ENCODE measurements around the gene ABCB8. TPM values are rescaled to one million over a fixed set of nuclear protein-coding genes. Genes with fewer than 3 reads are reported as not detected.

ABCB8 gene
- total RNA-seq, 2 donors from 2014 or later = 35.9 to 37.2 TPM

GRCh38 chr7:150999497-151000230 lies 28.6 kb upstream of the ABCB8 start:
- H3K4me3 Mint-ChIP-seq = no peak overlapping the region
- DNase-seq = no peak
- Histone ChIP-seq H3K27me3 (ENCODE audit: control insufficient read depth, insufficient read depth, low read length, poor library complexity, severe bottlenecking) (no peaks in the 10 kb centered on the region), H3K36me3 (ENCODE audit: control insufficient read depth, insufficient read depth, low read length) (no peaks in the 10 kb centered on the region), H3K9ac (ENCODE audit: extremely low read depth, low read length, poor library complexity, severe bottlenecking) (no peak overlapping the region), H3K4me3 (ENCODE audit: low read length) (no peak overlapping the region), H3K27ac (ENCODE audit: low read depth, low read length) (no peak overlapping the region), H3K4me1 (ENCODE audit: control insufficient read depth, insufficient read depth, low read length) (peaks cover 2% of the 10 kb centered on the region), H3K9me3 (ENCODE audit: control insufficient read depth, low read length) (no peaks in the 10 kb centered on the region)
- TF ChIP-seq, protein P1, sequence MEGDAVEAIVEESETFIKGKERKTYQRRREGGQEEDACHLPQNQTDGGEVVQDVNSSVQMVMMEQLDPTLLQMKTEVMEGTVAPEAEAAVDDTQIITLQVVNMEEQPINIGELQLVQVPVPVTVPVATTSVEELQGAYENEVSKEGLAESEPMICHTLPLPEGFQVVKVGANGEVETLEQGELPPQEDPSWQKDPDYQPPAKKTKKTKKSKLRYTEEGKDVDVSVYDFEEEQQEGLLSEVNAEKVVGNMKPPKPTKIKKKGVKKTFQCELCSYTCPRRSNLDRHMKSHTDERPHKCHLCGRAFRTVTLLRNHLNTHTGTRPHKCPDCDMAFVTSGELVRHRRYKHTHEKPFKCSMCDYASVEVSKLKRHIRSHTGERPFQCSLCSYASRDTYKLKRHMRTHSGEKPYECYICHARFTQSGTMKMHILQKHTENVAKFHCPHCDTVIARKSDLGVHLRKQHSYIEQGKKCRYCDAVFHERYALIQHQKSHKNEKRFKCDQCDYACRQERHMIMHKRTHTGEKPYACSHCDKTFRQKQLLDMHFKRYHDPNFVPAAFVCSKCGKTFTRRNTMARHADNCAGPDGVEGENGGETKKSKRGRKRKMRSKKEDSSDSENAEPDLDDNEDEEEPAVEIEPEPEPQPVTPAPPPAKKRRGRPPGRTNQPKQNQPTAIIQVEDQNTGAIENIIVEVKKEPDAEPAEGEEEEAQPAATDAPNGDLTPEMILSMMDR (conservative IDR thresholded peaks at IDR 0.05) = no peak
- 88 to 100% methylated on average over 1 to 5 of the region's 5 CpGs for WGBS, 2 experiments (ENCODE audit: insufficient coverage in 1 of 2, insufficient read length in 1 of 2)
- H3K36me3 Mint-ChIP-seq (ENCODE audit: low read depth) = no peaks in the 10 kb centered on the region
- H3K27ac Mint-ChIP-seq = no peak overlapping the region
- peaks cover 3% of the 10 kb centered on the region for H3K27me3 Mint-ChIP-seq (ENCODE audit: insufficient read depth)
- no peaks in the 10 kb centered on the region for H3K4me1 Mint-ChIP-seq
- no peaks in the 10 kb centered on the region for H3K9me3 Mint-ChIP-seq

- TF ChIP-seq, protein P1 (conservative IDR thresholded peaks at IDR 0.05) = no peak
- no peaks in the 10 kb centered on the region for H3K27me3 ChIP-seq (ENCODE audit: control insufficient read depth, insufficient read depth, low read length, poor library complexity, severe bottlenecking)
- H3K9ac ChIP-seq (ENCODE audit: extremely low read depth, low read length, poor library complexity, severe bottlenecking) = no peak overlapping the region
- no peak overlapping the region for H3K27ac ChIP-seq (ENCODE audit: low read depth, low read length)
- H3K9me3 ChIP-seq (ENCODE audit: control insufficient read depth, low read length) = no peaks in the 10 kb centered on the region
- H3K36me3 ChIP-seq (ENCODE audit: control insufficient read depth, insufficient read depth, low read length) = no peaks in the 10 kb centered on the region
- no peaks in the 10 kb centered on the region for H3K4me1 ChIP-seq (ENCODE audit: control insufficient read depth, insufficient read depth, low read length)
- Mint-ChIP-seq H3K27me3 (ENCODE audit: insufficient read depth) (peaks cover 3% of the 10 kb centered on the region), H3K27ac (no peak overlapping the region), H3K9me3 (no peaks in the 10 kb centered on the region), H3K36me3 (ENCODE audit: low read depth) (no peaks in the 10 kb centered on the region), H3K4me3 (no peak overlapping the region), H3K4me1 (no peaks in the 10 kb centered on the region)
- no peak for DNase-seq
- 92 to 100% methylated on average over 3 to 13 of the region's 13 CpGs for WGBS, 2 experiments (ENCODE audit: insufficient coverage in 1 of 2, insufficient read length in 1 of 2)
- no peak overlapping the region for H3K4me3 ChIP-seq (ENCODE audit: low read length)
Measured at GRCh38 chr7:151000897-151001495, 27.3 kb upstream of the ABCB8 start.

DNA sequence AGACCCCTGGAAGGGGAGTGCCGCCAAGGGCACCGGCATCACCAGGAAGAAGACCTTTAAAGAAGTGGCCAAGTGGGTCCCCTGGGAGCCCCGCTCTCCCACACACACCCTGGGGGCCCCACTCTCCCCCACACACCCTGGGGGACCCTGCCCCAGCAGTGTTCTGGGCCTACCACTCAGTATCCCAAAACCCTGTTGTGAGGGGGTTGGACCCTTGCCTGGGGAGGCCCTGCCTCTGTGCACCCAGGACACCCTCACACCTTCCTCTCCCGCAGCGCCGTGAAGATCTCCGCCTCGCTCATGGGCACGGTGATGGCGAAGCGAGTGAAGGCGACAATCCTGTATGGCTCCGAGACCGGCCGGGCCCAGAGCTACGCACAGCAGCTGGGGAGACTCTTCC lies 26.7 kb upstream of the ABCB8 start:
- H3K4me3 ChIP-seq (ENCODE audit: low read length) = no peak overlapping the region
- TF ChIP-seq, protein P1 (conservative IDR thresholded peaks at IDR 0.05) = no peak
- no peak overlapping the region for H3K9ac ChIP-seq (ENCODE audit: extremely low read depth, low read length, poor library complexity, severe bottlenecking)
- 95 to 100% methylated on average over 15 to 16 of the region's 16 CpGs for WGBS, 2 experiments (ENCODE audit: insufficient coverage in 1 of 2, insufficient read length in 1 of 2)
- no peaks in the 10 kb centered on the region for H3K4me1 Mint-ChIP-seq
- no peaks in the 10 kb centered on the region for H3K36me3 ChIP-seq (ENCODE audit: control insufficient read depth, insufficient read depth, low read length)
- H3K36me3 Mint-ChIP-seq (ENCODE audit: low read depth) = no peaks in the 10 kb centered on the region
- no peaks in the 10 kb centered on the region for H3K4me1 ChIP-seq (ENCODE audit: control insufficient read depth, insufficient read depth, low read length)
- H3K27ac ChIP-seq (ENCODE audit: low read depth, low read length) = no peak overlapping the region
- no peaks in the 10 kb centered on the region for H3K9me3 Mint-ChIP-seq
- H3K27me3 ChIP-seq (ENCODE audit: control insufficient read depth, insufficient read depth, low read length, poor library complexity, severe bottlenecking) = no peaks in the 10 kb centered on the region
- H3K27me3 Mint-ChIP-seq (ENCODE audit: insufficient read depth) = peaks cover 3% of the 10 kb centered on the region
- DNase-seq = no peak
- H3K27ac Mint-ChIP-seq = no peak overlapping the region
- H3K9me3 ChIP-seq (ENCODE audit: control insufficient read depth, low read length) = no peaks in the 10 kb centered on the region
- H3K4me3 Mint-ChIP-seq = no peak overlapping the region
